ENCODE measurements around the gene MLF2. TPM values are rescaled to one million over a fixed set of nuclear protein-coding genes. Genes with fewer than 3 reads are reported as not detected.
A peak's percentile ranks its signal among the peaks of the same experiment; 100 is the strongest.

MLF2 gene
- total RNA-seq, 1 experiment from 2014 or later = 303 TPM

DNA sequence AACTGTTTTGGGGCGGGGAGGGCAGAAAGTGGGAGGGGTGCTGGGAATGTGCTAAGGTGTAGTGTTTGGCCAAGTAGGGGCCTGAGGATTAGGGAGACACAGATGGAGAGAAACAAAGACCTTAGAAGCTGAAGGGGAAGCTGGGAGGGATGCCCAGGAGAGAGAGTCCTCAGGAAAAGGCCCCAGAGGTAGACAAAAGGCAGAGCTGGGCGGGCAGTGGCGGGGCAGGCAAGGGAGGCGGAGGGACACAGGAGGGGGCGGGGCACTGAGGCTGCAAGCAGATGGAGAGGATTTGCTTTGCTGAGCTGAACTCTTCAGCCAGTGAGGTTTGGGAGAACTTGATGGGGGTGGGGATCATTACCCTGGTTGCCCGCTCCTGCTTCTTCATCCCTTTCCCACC is 16.0 kb upstream of the MLF2 start:
- H3K9me3 ChIP-seq = no peaks in the 10 kb centered on the region
- Mint-ChIP-seq H3K27me3 (ENCODE audit: insufficient read depth, unreplicated experiment) (no peaks in the 10 kb centered on the region), H3K4me3 (ENCODE audit: unreplicated experiment) (peak overlapping the region; percentile 92), H3K4me1 (ENCODE audit: low read depth, unreplicated experiment) (peaks cover 44% of the 10 kb centered on the region), H3K27ac (ENCODE audit: unreplicated experiment) (no peak overlapping the region), H3K36me3 (ENCODE audit: insufficient read depth, unreplicated experiment) (peaks cover 24% of the 10 kb centered on the region), H3K9me3 (ENCODE audit: unreplicated experiment) (no peaks in the 10 kb centered on the region)
- POLR2A ChIA-PET = interaction anchor here (0.7 to 1.4 kb wide), 2 partner anchors 15 to 16 kb away, joined by 3 to 6 read pairs; partner anchors contain the start of gene MLF2
- TF ChIP-seq, protein P1, sequence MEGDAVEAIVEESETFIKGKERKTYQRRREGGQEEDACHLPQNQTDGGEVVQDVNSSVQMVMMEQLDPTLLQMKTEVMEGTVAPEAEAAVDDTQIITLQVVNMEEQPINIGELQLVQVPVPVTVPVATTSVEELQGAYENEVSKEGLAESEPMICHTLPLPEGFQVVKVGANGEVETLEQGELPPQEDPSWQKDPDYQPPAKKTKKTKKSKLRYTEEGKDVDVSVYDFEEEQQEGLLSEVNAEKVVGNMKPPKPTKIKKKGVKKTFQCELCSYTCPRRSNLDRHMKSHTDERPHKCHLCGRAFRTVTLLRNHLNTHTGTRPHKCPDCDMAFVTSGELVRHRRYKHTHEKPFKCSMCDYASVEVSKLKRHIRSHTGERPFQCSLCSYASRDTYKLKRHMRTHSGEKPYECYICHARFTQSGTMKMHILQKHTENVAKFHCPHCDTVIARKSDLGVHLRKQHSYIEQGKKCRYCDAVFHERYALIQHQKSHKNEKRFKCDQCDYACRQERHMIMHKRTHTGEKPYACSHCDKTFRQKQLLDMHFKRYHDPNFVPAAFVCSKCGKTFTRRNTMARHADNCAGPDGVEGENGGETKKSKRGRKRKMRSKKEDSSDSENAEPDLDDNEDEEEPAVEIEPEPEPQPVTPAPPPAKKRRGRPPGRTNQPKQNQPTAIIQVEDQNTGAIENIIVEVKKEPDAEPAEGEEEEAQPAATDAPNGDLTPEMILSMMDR (IDR thresholded peaks at IDR 0.05; ENCODE audit: insufficient read depth in 1 of 2, low read depth in 1 of 2, low read length in 1 of 2, severe bottlenecking in 1 of 2, unreplicated experiment in 1 of 2) = no peak
- H3K4me1 ChIP-seq = peaks cover 32% of the 10 kb centered on the region
- H3K27me3 ChIP-seq (replicated peaks; ENCODE audit: control insufficient read depth, insufficient read depth, low read length) = no peaks in the 10 kb centered on the region
- intact Hi-C loops (cut with micrococcal nuclease; ENCODE audit: unreplicated experiment) = no loop called here
- DNase-seq = peak in 1 of 2 experiments; percentile 51
- CTCF ChIA-PET = interaction anchor here (0.6 to 3.0 kb wide), 2 partner anchors 16 to 59 kb away, joined by 4 to 18 read pairs; partner anchors contain the start of gene MLF2
- H3K4me3 ChIP-seq (ENCODE audit: low read depth, low read length) = peak overlapping the region; percentile 87; the same call in 1 of the 2 replicates
- BruUV-seq (replicated peaks) = no TSS peak
- H3K36me3 ChIP-seq (ENCODE audit: control insufficient read depth, insufficient read depth, low read length) = peaks cover 10% of the 10 kb centered on the region; the same call in 1 of the 2 replicates

- H3K36me3 Mint-ChIP-seq (ENCODE audit: insufficient read depth, unreplicated experiment) = peaks cover 25% of the 10 kb centered on the region
- POLR2A ChIA-PET = interaction anchor here (1.4 kb wide), 1 partner anchor 15 kb away, joined by 6 read pairs; the partner anchor contains the start of gene MLF2
- H3K4me3 ChIP-seq (ENCODE audit: low read depth, low read length) = peak overlapping the region; percentile 87
- peak overlapping the region; percentile 84 for H3K27ac Mint-ChIP-seq (ENCODE audit: unreplicated experiment)
- no TSS peak for BruUV-seq (replicated peaks)
- intact Hi-C loops (cut with micrococcal nuclease; ENCODE audit: unreplicated experiment) = no loop called here
- peaks cover 38% of the 10 kb centered on the region for H3K4me1 ChIP-seq
- no peaks in the 10 kb centered on the region for H3K9me3 Mint-ChIP-seq (ENCODE audit: unreplicated experiment)
- DNase-seq = no peak
- no peaks in the 10 kb centered on the region for H3K27me3 Mint-ChIP-seq (ENCODE audit: insufficient read depth, unreplicated experiment)
- H3K27me3 ChIP-seq (replicated peaks; ENCODE audit: control insufficient read depth, insufficient read depth, low read length) = no peaks in the 10 kb centered on the region
- peaks cover 10% of the 10 kb centered on the region; the same call in 1 of the 2 replicates for H3K36me3 ChIP-seq (ENCODE audit: control insufficient read depth, insufficient read depth, low read length)
- CTCF ChIA-PET = interaction anchor here (0.6 to 3.2 kb wide), 5 partner anchors 10 to 83 kb away, joined by 4 to 27 read pairs (median 12); partner anchors contain the start of genes CDCA3, MLF2 and USP5
- peaks cover 46% of the 10 kb centered on the region for H3K4me1 Mint-ChIP-seq (ENCODE audit: low read depth, unreplicated experiment)
- no peaks in the 10 kb centered on the region for H3K9me3 ChIP-seq
- peak overlapping the region; percentile 92 for H3K4me3 Mint-ChIP-seq (ENCODE audit: unreplicated experiment)
- TF ChIP-seq, protein P1 (IDR thresholded peaks at IDR 0.05; ENCODE audit: insufficient read depth in 1 of 2, low read depth in 1 of 2, low read length in 1 of 2, severe bottlenecking in 1 of 2, unreplicated experiment in 1 of 2) = no peak
Observed at GRCh38 chr12:6768437-6768914, 15.5 kb upstream of the MLF2 start.

DNA sequence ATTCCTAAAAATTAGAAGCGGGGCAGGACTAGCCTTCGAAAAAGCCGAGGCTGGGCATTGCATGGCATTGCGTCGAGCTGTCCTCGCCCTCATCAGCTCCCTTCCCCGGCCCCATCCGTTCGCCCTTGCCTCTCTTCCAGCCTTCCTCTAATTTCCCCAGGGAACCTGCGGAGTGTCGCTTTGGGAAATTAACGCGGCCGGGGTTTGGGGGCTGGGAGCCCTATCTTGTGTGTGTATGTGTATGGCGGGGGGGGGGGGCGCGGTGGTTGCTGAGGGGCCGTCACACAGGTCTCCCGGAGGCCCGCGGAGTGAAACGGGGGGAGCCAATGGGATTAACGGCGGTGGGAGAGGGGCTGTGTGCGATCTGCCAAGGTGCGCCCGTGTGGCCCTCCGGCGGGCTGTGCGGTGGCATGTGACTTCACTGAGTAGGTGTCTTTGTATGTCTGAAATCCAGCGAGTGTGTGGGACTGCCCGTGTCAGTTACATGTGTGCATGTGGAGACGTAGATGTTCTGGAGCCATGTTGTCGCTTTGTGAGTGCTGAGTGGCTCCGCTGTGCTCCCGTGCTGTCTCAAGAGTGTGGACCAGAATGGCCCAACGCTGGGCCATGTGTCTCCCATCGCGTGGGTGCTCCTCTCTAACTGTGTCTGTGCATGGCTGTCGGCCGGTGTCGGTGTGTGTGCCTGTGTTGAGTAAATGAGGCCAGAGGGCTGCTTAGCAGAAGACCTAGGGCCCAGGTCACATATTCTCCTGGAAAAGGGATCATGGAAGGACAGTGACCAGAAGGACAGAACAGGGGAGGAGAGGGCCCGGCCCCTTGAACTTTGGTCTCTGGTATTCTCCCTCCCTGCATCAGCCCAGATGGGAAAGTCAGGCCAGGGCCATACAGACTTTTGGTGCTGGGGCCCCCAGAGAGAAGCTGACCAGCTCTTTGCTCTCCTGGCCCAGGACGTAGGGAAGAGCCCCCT is 14.7 kb upstream of the MLF2 start:
- H3K36me3 Mint-ChIP-seq (ENCODE audit: insufficient read depth, unreplicated experiment) = peaks cover 25% of the 10 kb centered on the region

More for the DNA sequence above, 14.7 kb upstream of the MLF2 start:
- Histone ChIP-seq H3K4me3 (ENCODE audit: low read depth, low read length) (peak overlapping the region; percentile 87), H3K27me3 (replicated peaks; ENCODE audit: control insufficient read depth, insufficient read depth, low read length) (no peaks in the 10 kb centered on the region), H3K4me1 (peaks cover 44% of the 10 kb centered on the region), H3K36me3 (ENCODE audit: control insufficient read depth, insufficient read depth, low read length) (peaks cover 9% of the 10 kb centered on the region; the same call in 1 of the 2 replicates), H3K9me3 (no peaks in the 10 kb centered on the region)
- BruUV-seq (replicated peaks) = TSS peak; percentile 56
- Mint-ChIP-seq H3K4me1 (ENCODE audit: low read depth, unreplicated experiment) (peaks cover 46% of the 10 kb centered on the region), H3K4me3 (ENCODE audit: unreplicated experiment) (peak overlapping the region; percentile 92), H3K9me3 (ENCODE audit: unreplicated experiment) (no peaks in the 10 kb centered on the region), H3K27ac (ENCODE audit: unreplicated experiment) (peak overlapping the region; percentile 84), H3K27me3 (ENCODE audit: insufficient read depth, unreplicated experiment) (no peaks in the 10 kb centered on the region)
- ChIA-PET POLR2A (interaction anchor here (0.6 to 3.2 kb wide), 8 partner anchors 8 to 84 kb away, joined by 5 to 42 read pairs (median 12); partner anchors contain the start of genes CDCA3, COPS7A, MLF2 and USP5), CTCF (interaction anchor here (0.5 to 3.2 kb wide), 21 partner anchors 7 to 200 kb away, joined by 3 to 135 read pairs (median 7); partner anchors contain the start of genes CDCA3, COPS7A, GPR162 and MLF2)
- TF ChIP-seq, protein P1 (IDR thresholded peaks at IDR 0.05; ENCODE audit: insufficient read depth in 1 of 2, low read depth in 1 of 2, low read length in 1 of 2, severe bottlenecking in 1 of 2, unreplicated experiment in 1 of 2) = no peak
- peak in 1 of 2 experiments; percentile 43 for DNase-seq
- intact Hi-C loops (cut with micrococcal nuclease; ENCODE audit: unreplicated experiment) = loop anchor here (1.0 kb wide), 1 partner anchor 12 kb away; no protein-coding TSS in a partner anchor
